ENCODE measurements around the gene TSPAN31. TPM values are rescaled to one million over a fixed set of nuclear protein-coding genes. Genes with fewer than 3 reads are reported as not detected.
A peak's percentile ranks its signal among the peaks of the same experiment; 100 is the strongest.

TSPAN31 gene
- total and polyA plus RNA-seq, 2 of the 8 experiments (the other 6 are each of a cell fraction or from before 2014, with no cell fraction given): 15.8 to 31.4 TPM

DNA sequence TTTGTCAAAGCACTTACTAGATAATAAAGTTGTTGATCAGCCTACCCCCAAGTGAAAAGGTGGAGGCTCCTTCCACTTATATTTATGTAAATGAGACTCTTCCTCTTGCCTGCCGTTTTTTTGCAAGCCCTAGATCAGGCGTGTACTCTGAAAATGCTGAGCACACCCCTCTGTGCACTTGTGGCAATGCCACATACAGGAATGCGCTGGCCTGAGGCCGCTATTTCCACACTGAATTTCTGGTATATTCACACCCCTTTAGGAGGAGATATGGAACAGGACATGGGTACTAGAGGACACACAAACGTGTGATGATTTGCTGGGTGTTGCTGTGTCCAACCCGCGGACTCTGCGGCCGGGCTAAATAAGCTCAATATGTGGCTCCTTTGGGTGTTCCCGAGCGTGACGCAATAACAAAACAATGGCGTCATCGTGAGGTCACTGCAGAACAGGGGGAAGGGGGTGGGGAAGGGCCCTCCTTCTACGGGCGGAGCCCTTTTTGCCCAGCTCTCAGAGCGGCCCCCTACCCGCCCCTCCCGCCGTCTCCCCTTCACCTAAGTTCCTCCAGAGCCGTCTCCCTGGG is 554 bp upstream of the TSPAN31 start:
- Histone ChIP-seq H2BK120ac (replicated peaks; ENCODE audit: low read depth, low read length) (no peak overlapping the region), H2AK5ac (ENCODE audit: low read depth, low read length) (peak overlapping the region; percentile 25; the same call in 1 of the 2 replicates), H3K27ac (ENCODE audit: low read depth, low read length) (peak overlapping the region; percentile 89), H3K4me2 (ENCODE audit: insufficient read depth in 1 of 2, low read depth in 2 of 2, low read length in 2 of 2) (peak overlapping the region; percentile 91 to 97), H3K27me3 (replicated peaks in 1 of 4; ENCODE audit: control insufficient read depth in 3 of 4, extremely low read depth in 1 of 4, insufficient read depth in 3 of 4, low read length in 3 of 4) (peaks cover 12 to 27% (median 24%) of the 10 kb centered on the region in 4 experiments), H3K4ac (replicated peaks; ENCODE audit: insufficient read length, low read depth, low read length) (no peak overlapping the region), H4K91ac (replicated peaks; ENCODE audit: insufficient read length, low read length) (no peak overlapping the region), H3K14ac (ENCODE audit: insufficient read length) (no peak overlapping the region), H3K36me3 (ENCODE audit: control insufficient read depth in 2 of 4, insufficient read depth in 4 of 4, low read length in 3 of 4) (peaks cover 15 to 33% (median 27%) of the 10 kb centered on the region in 4 experiments), H3K4me3 (ENCODE audit: extremely low read depth in 1 of 4, insufficient read depth in 2 of 4, low read depth in 3 of 4, low read length in 4 of 4) (peak overlapping the region; percentile 66 to 85 (median 74)), H2BK15ac (ENCODE audit: low read length) (no peak overlapping the region), H2BK12ac (ENCODE audit: low read depth, low read length) (peak overlapping the region; percentile 92; the same call in 1 of the 2 replicates), H3K18ac (ENCODE audit: extremely low read depth, low read length) (no peak overlapping the region), H2BK20ac (ENCODE audit: low read length) (no peak overlapping the region), H3K9me3 (ENCODE audit: insufficient read depth in 2 of 2, low read depth in 1 of 2, low read length in 1 of 2) (no peaks in the 10 kb centered on the region), H2BK5ac (ENCODE audit: low read depth, low read length) (peak overlapping the region; percentile 76; the same call in 1 of the 2 replicates), H3K79me2 (ENCODE audit: control insufficient read depth in 1 of 2, insufficient read depth in 2 of 2, low read length in 2 of 2) (no peaks in the 10 kb centered on the region), H2AFZ (ENCODE audit: low read length) (peak overlapping the region; percentile 31; the same call in 1 of the 2 replicates), H3K23me2 (ENCODE audit: low read depth, low read length) (peaks cover 4% of the 10 kb centered on the region), H3K4me1 (replicated peaks in 1 of 4; ENCODE audit: control insufficient read depth in 3 of 4, insufficient read depth in 4 of 4, low read length in 3 of 4) (peaks cover 0 to 11% (median 5%) of the 10 kb centered on the region in 4 experiments; a peak in 5 of 7 replicates), H4K20me1 (replicated peaks in 1 of 2; ENCODE audit: control insufficient read depth in 1 of 2, insufficient read depth in 2 of 2, low read length in 2 of 2) (peaks cover 0 to 2% of the 10 kb centered on the region in 2 experiments), H4K8ac (ENCODE audit: extremely low read depth, insufficient read depth, low read length) (peak overlapping the region; percentile 66; the same call in 1 of the 2 replicates), H3K79me1 (ENCODE audit: low read depth, low read length) (peaks cover 6% of the 10 kb centered on the region), H4K5ac (ENCODE audit: insufficient read length, low read depth, low read length) (no peak overlapping the region), H3K9ac (replicated peaks in 1 of 4; ENCODE audit: extremely low read depth in 1 of 4, low read depth in 3 of 4, low read length in 3 of 4) (peak overlapping the region in 3 of 4 experiments; percentile 5 to 86 (median 83); a peak in 4 of 7 replicates), H3K56ac (replicated peaks; ENCODE audit: insufficient read length, low read depth, low read length) (no peak overlapping the region), H3K23ac (ENCODE audit: insufficient read length) (no peak overlapping the region)
- WGBS, 2 experiments (ENCODE audit: extremely low coverage in 1 of 2, insufficient coverage in 1 of 2, insufficient read length in 1 of 2, insufficient replicate concordance in 2 of 2, low coverage in 1 of 2, low lambda C conversion rate in 2 of 2, missing lambda C conversion rate in 1 of 2): 32% methylated on average over 19 of the region's 21 CpGs; no CpG with 5 or more reads in 1 of the 2 experiments
- TF ChIP-seq SP2 (IDR thresholded peaks at IDR 0.05; ENCODE audit: low read length) (no peak), CREB1 (IDR thresholded peaks at IDR 0.05) (peak; percentile 98), JUN (IDR thresholded peaks at IDR 0.05; ENCODE audit: low read depth, low read length) (0 out of 2 replicates have a peak, but pooled peaks have one; percentile 5), KDM1A (IDR thresholded peaks at IDR 0.05; ENCODE audit: borderline replicate concordance, low read length) (no peak), CBX5 (IDR thresholded peaks at IDR 0.05; ENCODE audit: low read depth, low read length) (no peak), RAD21 (IDR thresholded peaks at IDR 0.05 in 1 of 2, conservative IDR thresholded peaks at IDR 0.05 in 1 of 2; ENCODE audit: low read depth in 2 of 2, low read length in 2 of 2) (no peak), USF2 (IDR thresholded peaks at IDR 0.05; ENCODE audit: low read length) (no peak), POLR2AphosphoS5 (IDR thresholded peaks at IDR 0.05; ENCODE audit: low read depth, low read length) (peak; percentile 37; the same call in 1 of the 2 replicates), CHD2 (IDR thresholded peaks at IDR 0.05; ENCODE audit: low read length) (peak; percentile 4; the same call in 1 of the 2 replicates), CEBPB (IDR thresholded peaks at IDR 0.05; ENCODE audit: low read depth, low read length) (peak; percentile 86; the same call in 1 of the 2 replicates)
- ChIA-PET POLR2A (ENCODE audit: partially characterized antibody) (interaction anchor here (0.9 to 4.4 kb wide), 26 partner anchors 8 to 515 kb away, joined by 3 to 35 read pairs (median 5); partner anchors contain the start of genes ARHGEF25, CYP27B1, DCTN2 and EEF1AKMT3), CTCF (ENCODE audit: partially characterized antibody) (interaction anchor here (1.0 to 2.0 kb wide), 7 partner anchors 9 to 160 kb away, joined by 3 to 7 read pairs (median 5); no protein-coding TSS in a partner anchor)
- DNase-seq (ENCODE audit: low read depth in 1 of 2, low spot score in 2 of 2): peak in 1 of 2 experiments; percentile 78
- FAIRE-seq: no peak

Measured in H1 (cell line).